ENCODE data around the gene CARS1. TPM values are rescaled to one million over a fixed set of nuclear protein-coding genes. Genes with fewer than 3 reads are reported as not detected.

The CARS1 gene
- total RNA-seq, 1 donor from 2014 or later: 47.6 TPM

DNA sequence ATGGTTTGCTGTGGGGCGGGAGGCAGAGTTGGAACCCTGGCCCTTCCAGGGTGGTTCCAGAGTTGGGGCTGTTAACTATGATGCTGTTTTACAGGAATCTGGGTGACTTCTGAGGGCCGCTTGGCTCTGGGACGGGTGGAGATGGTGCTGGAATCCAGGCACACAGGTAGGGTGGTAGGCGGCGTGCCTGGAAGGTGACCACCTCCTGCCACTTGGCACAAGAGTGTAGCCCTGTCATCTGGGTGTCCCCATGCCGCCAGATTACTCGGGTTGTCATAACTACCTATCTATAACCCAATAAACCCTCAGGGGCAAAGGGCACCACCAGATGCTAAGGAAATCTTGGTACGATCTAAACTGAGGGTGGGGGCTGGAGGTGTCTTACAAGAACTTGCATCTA, 1.3 kb downstream of the CARS1 start:
- TF ChIP-seq, protein P1, sequence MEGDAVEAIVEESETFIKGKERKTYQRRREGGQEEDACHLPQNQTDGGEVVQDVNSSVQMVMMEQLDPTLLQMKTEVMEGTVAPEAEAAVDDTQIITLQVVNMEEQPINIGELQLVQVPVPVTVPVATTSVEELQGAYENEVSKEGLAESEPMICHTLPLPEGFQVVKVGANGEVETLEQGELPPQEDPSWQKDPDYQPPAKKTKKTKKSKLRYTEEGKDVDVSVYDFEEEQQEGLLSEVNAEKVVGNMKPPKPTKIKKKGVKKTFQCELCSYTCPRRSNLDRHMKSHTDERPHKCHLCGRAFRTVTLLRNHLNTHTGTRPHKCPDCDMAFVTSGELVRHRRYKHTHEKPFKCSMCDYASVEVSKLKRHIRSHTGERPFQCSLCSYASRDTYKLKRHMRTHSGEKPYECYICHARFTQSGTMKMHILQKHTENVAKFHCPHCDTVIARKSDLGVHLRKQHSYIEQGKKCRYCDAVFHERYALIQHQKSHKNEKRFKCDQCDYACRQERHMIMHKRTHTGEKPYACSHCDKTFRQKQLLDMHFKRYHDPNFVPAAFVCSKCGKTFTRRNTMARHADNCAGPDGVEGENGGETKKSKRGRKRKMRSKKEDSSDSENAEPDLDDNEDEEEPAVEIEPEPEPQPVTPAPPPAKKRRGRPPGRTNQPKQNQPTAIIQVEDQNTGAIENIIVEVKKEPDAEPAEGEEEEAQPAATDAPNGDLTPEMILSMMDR (IDR thresholded peaks at IDR 0.05; ENCODE audit: unreplicated experiment): no peak
- Mint-ChIP-seq H3K36me3 (ENCODE audit: low read depth, unreplicated experiment) (peaks cover 5% of the 10 kb centered on the region), H3K4me1 (ENCODE audit: unreplicated experiment) (no peaks in the 10 kb centered on the region), H3K27me3 (ENCODE audit: unreplicated experiment) (peaks cover 10% of the 10 kb centered on the region), H3K27ac (ENCODE audit: unreplicated experiment) (no peak overlapping the region), H3K9me3 (ENCODE audit: unreplicated experiment) (no peaks in the 10 kb centered on the region), H3K4me3 (ENCODE audit: unreplicated experiment) (peak overlapping the region; percentile 89)
- no peak for DNase-seq (ENCODE audit: low spot score)

DNA sequence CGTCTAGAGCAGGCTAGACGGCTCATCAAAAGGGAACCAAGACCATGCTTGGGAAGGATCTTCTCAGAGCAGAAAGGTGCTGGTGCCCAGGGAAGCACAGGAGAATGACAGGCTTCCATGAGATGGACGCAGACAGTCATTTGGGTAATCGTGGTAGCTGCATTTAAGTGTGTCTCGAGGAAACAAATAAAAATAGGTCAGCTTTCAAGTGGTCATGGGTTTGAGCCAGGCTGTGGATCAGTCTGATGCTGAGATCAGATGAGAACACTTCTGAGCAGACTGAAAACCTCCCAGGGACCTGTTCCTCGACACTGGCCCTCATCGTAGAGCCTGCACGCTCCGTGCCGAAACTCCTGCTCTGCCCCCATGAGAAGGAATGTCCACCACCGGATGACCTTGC, 4.7 kb downstream of the CARS1 start:
- no peak overlapping the region for H3K27ac Mint-ChIP-seq (ENCODE audit: unreplicated experiment)
- peaks cover 14% of the 10 kb centered on the region for H3K27me3 Mint-ChIP-seq (ENCODE audit: unreplicated experiment)
- DNase-seq (ENCODE audit: low spot score): no peak
- H3K4me1 Mint-ChIP-seq (ENCODE audit: unreplicated experiment): no peaks in the 10 kb centered on the region
- TF ChIP-seq, protein P1 (IDR thresholded peaks at IDR 0.05; ENCODE audit: unreplicated experiment): no peak
- peak overlapping the region; percentile 73 for H3K4me3 Mint-ChIP-seq (ENCODE audit: unreplicated experiment)
- H3K9me3 Mint-ChIP-seq (ENCODE audit: unreplicated experiment): no peaks in the 10 kb centered on the region
- H3K36me3 Mint-ChIP-seq (ENCODE audit: low read depth, unreplicated experiment): peaks cover 5% of the 10 kb centered on the region

DNA sequence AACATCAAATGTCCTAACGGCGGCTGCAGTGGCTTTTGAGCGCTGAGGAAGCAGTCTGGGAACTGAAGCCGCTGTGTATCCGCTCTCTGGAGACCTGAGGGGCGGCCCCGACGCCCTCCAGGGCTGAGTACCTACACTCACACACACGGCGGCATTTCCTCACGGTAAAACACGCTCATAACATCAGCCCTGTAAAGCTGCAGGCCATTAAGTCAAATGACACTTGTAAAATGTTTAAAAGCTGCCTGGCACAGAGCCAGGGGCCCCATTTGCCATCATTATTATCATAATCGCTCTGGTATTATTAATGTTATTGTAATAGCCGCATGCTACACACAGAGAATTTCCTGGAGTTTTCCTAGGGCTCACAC, 5.1 kb downstream of the CARS1 start:
- no peak for DNase-seq (ENCODE audit: low spot score)
- TF ChIP-seq, protein P1 (IDR thresholded peaks at IDR 0.05; ENCODE audit: unreplicated experiment): no peak
- Mint-ChIP-seq H3K4me1 (ENCODE audit: unreplicated experiment) (no peaks in the 10 kb centered on the region), H3K9me3 (ENCODE audit: unreplicated experiment) (no peaks in the 10 kb centered on the region), H3K27ac (ENCODE audit: unreplicated experiment) (no peak overlapping the region), H3K27me3 (ENCODE audit: unreplicated experiment) (peaks cover 14% of the 10 kb centered on the region), H3K36me3 (ENCODE audit: low read depth, unreplicated experiment) (peaks cover 5% of the 10 kb centered on the region), H3K4me3 (ENCODE audit: unreplicated experiment) (no peak overlapping the region)

DNA sequence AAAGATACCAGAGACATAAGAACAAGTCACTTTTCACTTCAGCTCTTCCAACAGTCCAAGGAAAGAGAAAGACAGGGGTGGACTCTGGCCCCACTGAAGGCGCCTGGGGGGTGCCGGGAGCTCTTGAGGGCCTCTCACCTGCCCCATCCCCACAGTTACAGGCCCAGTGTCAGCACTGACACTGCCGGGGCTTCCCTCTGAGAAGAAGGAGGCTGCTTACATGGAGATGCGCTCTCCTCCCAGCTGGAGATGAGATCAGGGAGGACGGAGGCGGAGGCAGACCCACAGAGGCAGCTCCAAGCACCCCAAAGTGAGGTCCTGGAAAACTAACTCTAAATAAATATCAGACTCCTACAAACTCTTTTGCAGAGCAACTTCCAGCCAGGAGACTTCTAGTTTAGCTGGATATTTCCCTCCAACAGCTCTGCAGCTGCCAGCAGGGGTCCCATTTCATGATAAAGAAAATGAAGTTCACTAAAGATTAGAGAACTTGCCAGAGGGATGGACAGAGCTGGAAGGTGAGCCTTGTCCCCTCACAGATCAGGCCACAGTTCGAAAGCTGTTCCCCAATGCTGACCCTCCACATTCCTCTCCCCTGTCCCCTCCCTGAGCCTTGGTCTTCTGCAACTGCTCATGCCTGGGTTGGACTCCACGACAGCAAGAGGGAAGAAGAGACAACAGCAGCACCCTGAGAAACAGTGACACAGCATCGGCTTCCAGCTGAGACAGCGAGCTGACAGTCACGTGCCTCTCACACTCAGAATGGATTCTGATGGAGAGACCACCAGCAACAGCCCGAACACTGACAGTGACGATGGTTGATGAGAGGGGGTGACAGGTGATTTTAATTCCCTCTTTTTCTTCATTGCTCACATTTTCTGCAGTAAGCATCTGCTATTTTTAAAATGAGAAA, 5.8 kb downstream of the CARS1 start:
- no peak for DNase-seq (ENCODE audit: low spot score)
- TF ChIP-seq, protein P1 (IDR thresholded peaks at IDR 0.05; ENCODE audit: unreplicated experiment): no peak
- H3K27ac Mint-ChIP-seq (ENCODE audit: unreplicated experiment): no peak overlapping the region
- no peak overlapping the region for H3K4me3 Mint-ChIP-seq (ENCODE audit: unreplicated experiment)
- no peaks in the 10 kb centered on the region for H3K4me1 Mint-ChIP-seq (ENCODE audit: unreplicated experiment)
- no peaks in the 10 kb centered on the region for H3K9me3 Mint-ChIP-seq (ENCODE audit: unreplicated experiment)
- H3K27me3 Mint-ChIP-seq (ENCODE audit: unreplicated experiment): peaks cover 14% of the 10 kb centered on the region
- H3K36me3 Mint-ChIP-seq (ENCODE audit: low read depth, unreplicated experiment): peaks cover 5% of the 10 kb centered on the region
